Nephron progenitor cell (in vitro differentiated cells): ENCODE results near the gene TRIM27.

Experiments
- DNase-seq: peaks from one replicate; pipeline ENCODE4 v3.0.0; 2021
- H3K27ac Mint-ChIP-seq: 2 replicates; pipeline ENCODE4 v1.8.0; 2021; ENCODE audit warnings: mild to moderate bottlenecking, moderate library complexity, mixed read lengths
- H3K27me3 Mint-ChIP-seq: 2 replicates; pipeline ENCODE4 v1.8.0; 2021; ENCODE audit warnings: mild to moderate bottlenecking, low read depth, mixed read lengths; ENCODE audit not compliant: poor library complexity
- H3K36me3 Mint-ChIP-seq: 2 replicates; pipeline ENCODE4 v1.8.0; 2021; ENCODE audit warnings: low read depth, mixed read lengths
- H3K4me1 Mint-ChIP-seq: 2 replicates; pipeline ENCODE4 v1.8.0; 2021; ENCODE audit warnings: mixed read lengths
- H3K4me3 Mint-ChIP-seq: 2 replicates; pipeline ENCODE4 v1.8.0; 2021; ENCODE audit warnings: mild to moderate bottlenecking, moderate library complexity, mixed read lengths
- H3K9me3 Mint-ChIP-seq: 2 replicates; pipeline ENCODE4 v1.8.0; 2021; ENCODE audit warnings: mild to moderate bottlenecking, moderate library complexity, mixed read lengths
- CTCF ChIP-seq: fragments of 200-600 bp; sonication (generic); IDR thresholded peaks from 2 replicates; pipeline ENCODE4 v1.5.0; 2021; ENCODE audit warnings: antibody characterized with exemption

TRIM27 gene

GRCh38 chr6:28910901-28911690 lies 12.7 kb downstream of the TRIM27 start:
- Mint-ChIP-seq H3K36me3 (peaks cover 75% of the 10 kb centered on the region), H3K4me3 (no peak overlapping the region), H3K27ac (peak overlapping the region; percentile 41), H3K9me3 (no peaks in the 10 kb centered on the region), H3K27me3 (no peaks in the 10 kb centered on the region), H3K4me1 (no peaks in the 10 kb centered on the region)
- DNase-seq, result no peak
- no peak for TF ChIP-seq CTCF

GRCh38 chr6:28907394-28907793 lies 16.4 kb downstream of the TRIM27 start:
- Mint-ChIP-seq H3K9me3 (no peaks in the 10 kb centered on the region), H3K4me1 (no peaks in the 10 kb centered on the region), H3K4me3 (no peak overlapping the region), H3K27ac (no peak overlapping the region), H3K27me3 (no peaks in the 10 kb centered on the region), H3K36me3 (peaks cover 90% of the 10 kb centered on the region)
- no peak for TF ChIP-seq CTCF
- DNase-seq, result no peak

- DNase-seq, result no peak
- H3K4me3 Mint-ChIP-seq, result no peak overlapping the region
- H3K27ac Mint-ChIP-seq, result no peak overlapping the region
- H3K36me3 Mint-ChIP-seq, result peaks cover 93% of the 10 kb centered on the region
- H3K4me1 Mint-ChIP-seq, result no peaks in the 10 kb centered on the region
- no peak for TF ChIP-seq CTCF
- H3K9me3 Mint-ChIP-seq, result no peaks in the 10 kb centered on the region
- no peaks in the 10 kb centered on the region for H3K27me3 Mint-ChIP-seq
Measured at GRCh38 chr6:28906669-28907068, 17.1 kb downstream of the TRIM27 start.

GRCh38 chr6:28903686-28904085 lies 20.1 kb downstream of the TRIM27 start:
- Mint-ChIP-seq H3K27me3 (no peaks in the 10 kb centered on the region), H3K4me3 (no peak overlapping the region), H3K9me3 (no peaks in the 10 kb centered on the region), H3K4me1 (peaks cover 2% of the 10 kb centered on the region), H3K27ac (no peak overlapping the region), H3K36me3 (peaks cover 90% of the 10 kb centered on the region)
- DNase-seq, result no peak
- TF ChIP-seq CTCF, result no peak

GRCh38 chr6:28901831-28902230 lies 22.0 kb downstream of the TRIM27 start:
- peaks cover 14% of the 10 kb centered on the region for H3K4me1 Mint-ChIP-seq
- no peak overlapping the region for H3K4me3 Mint-ChIP-seq
- peaks cover 74% of the 10 kb centered on the region for H3K36me3 Mint-ChIP-seq
- H3K9me3 Mint-ChIP-seq, result no peaks in the 10 kb centered on the region
- TF ChIP-seq CTCF, result no peak
- H3K27ac Mint-ChIP-seq, result peak overlapping the region; percentile 21
- no peak for DNase-seq
- no peaks in the 10 kb centered on the region for H3K27me3 Mint-ChIP-seq
